DND-41 (cell line): Measurements from ENCODE around the gene BCL7B.

ENCODE experiments used
- ATAC-seq: fragments of 200-7000 bp; cut with Tn5 transposase; 3 replicates; pipeline ENCODE4 v1.9.1; 2021; ENCODE audit warnings: low read depth; ENCODE audit not compliant: insufficient read depth
- DNase-seq: peaks from one replicate; pipeline ENCODE4 v3.0.0-alpha.2; 2020
- H2AFZ ChIP-seq: 2 replicates; pipeline ENCODE4 v1.6.0; 2012; ENCODE audit warnings: low read depth, low read length
- H3K27ac ChIP-seq: 2 replicates; pipeline ENCODE4 v1.5.1; 2012; ENCODE audit warnings: low read length, inconsistent platforms
- H3K27me3 ChIP-seq: fragments of 200-600 bp; sonication (generic); 2 replicates; pipeline ENCODE4 v1.6.0; 2012; ENCODE audit warnings: low read length, mild to moderate bottlenecking, inconsistent platforms; ENCODE audit not compliant: insufficient read depth, poor library complexity
- H3K36me3 ChIP-seq: 2 replicates; pipeline ENCODE4 v1.5.1; 2012; ENCODE audit warnings: low read length, inconsistent platforms; ENCODE audit not compliant: insufficient read depth
- H3K4me1 ChIP-seq: 2 replicates; pipeline ENCODE4 v1.5.1; 2012; ENCODE audit warnings: mild to moderate bottlenecking, low read length; ENCODE audit not compliant: insufficient read depth
- H3K4me2 ChIP-seq: 2 replicates; pipeline ENCODE4 v1.6.0; 2012; ENCODE audit warnings: mild to moderate bottlenecking, moderate library complexity, low read length, inconsistent platforms; ENCODE audit not compliant: insufficient read depth
- H3K4me3 ChIP-seq, 2 experiments: fragments of 200-600 bp in 1 of 2; shearing (Covaris generic) in 1 of 2; 2 replicates each; pipeline ENCODE4 v1.5.1; 2012 to 2016; ENCODE audit warnings: inconsistent platforms in 2 of 2, low read length in 2 of 2, mild to moderate bottlenecking in 2 of 2, low read depth in 1 of 2, moderate library complexity in 1 of 2
- H3K79me2 ChIP-seq: 2 replicates; pipeline ENCODE4 v1.6.0; 2012; ENCODE audit warnings: low read length, inconsistent platforms; ENCODE audit not compliant: insufficient read depth
- H3K9ac ChIP-seq: 2 replicates; pipeline ENCODE4 v1.6.0; 2012; ENCODE audit warnings: low read depth, mild to moderate bottlenecking, inconsistent platforms, low read length, moderate library complexity
- H3K9me3 ChIP-seq: 2 replicates; pipeline ENCODE4 v1.5.1; 2012; ENCODE audit warnings: low read length, moderate library complexity, mild to moderate bottlenecking, inconsistent platforms; ENCODE audit not compliant: insufficient read depth, severe bottlenecking
- H4K20me1 ChIP-seq: 2 replicates; pipeline ENCODE4 v1.6.0; 2012; ENCODE audit warnings: low read length; ENCODE audit not compliant: insufficient read depth
- CTCF ChIP-seq: IDR thresholded peaks from 2 replicates; pipeline ENCODE4 v1.5.1; 2012; ENCODE audit warnings: borderline replicate concordance, low read length, moderate library complexity, mild to moderate bottlenecking; ENCODE audit not compliant: poor library complexity, severe bottlenecking; ENCODE audit errors: extremely low read depth
- EZH2 ChIP-seq: IDR thresholded peaks from 3 replicates; pipeline ENCODE4 v1.6.1; 2012; ENCODE audit warnings: borderline replicate concordance, low read depth, mild to moderate bottlenecking, moderate library complexity, low read length, inconsistent platforms; ENCODE audit not compliant: severe bottlenecking

BCL7B gene

GRCh38 chr7:73519867-73520672, 37.4 kb downstream of the BCL7B start:
- ATAC-seq (no peak), DNase-seq (peak; percentile 50)
- Histone ChIP-seq H3K4me1 (peaks cover 64% of the 10 kb centered on the region), H3K4me3 (peak overlapping the region; percentile 62 to 75), H3K9ac (peak overlapping the region; percentile 94), H3K27me3 (no peaks in the 10 kb centered on the region), H3K27ac (peak overlapping the region; percentile 96), H2AFZ (no peak overlapping the region), H3K36me3 (peaks cover 54% of the 10 kb centered on the region), H4K20me1 (peaks cover 59% of the 10 kb centered on the region), H3K9me3 (no peaks in the 10 kb centered on the region), H3K4me2 (peak overlapping the region; percentile 93), H3K79me2 (peaks cover 82% of the 10 kb centered on the region)
- TF ChIP-seq CTCF (no peak), EZH2 (no peak)

- H4K20me1 ChIP-seq: peaks cover 74% of the 10 kb centered on the region
- no peaks in the 10 kb centered on the region for H3K9me3 ChIP-seq
- H3K4me1 ChIP-seq: peaks cover 48% of the 10 kb centered on the region
- H3K27ac ChIP-seq: no peak overlapping the region
- H3K79me2 ChIP-seq: peaks cover 96% of the 10 kb centered on the region
- no peak overlapping the region for H2AFZ ChIP-seq
- H3K9ac ChIP-seq: peak overlapping the region; percentile 94; the same call in 1 of the 2 replicates
- H3K36me3 ChIP-seq: peaks cover 70% of the 10 kb centered on the region
- peak overlapping the region in 1 of 2 experiments; percentile 75; a peak in 2 of 4 replicates for H3K4me3 ChIP-seq
- H3K4me2 ChIP-seq: peak overlapping the region; percentile 93
- ATAC-seq: no peak
- H3K27me3 ChIP-seq: no peaks in the 10 kb centered on the region
- TF ChIP-seq EZH2 (no peak), CTCF (no peak)
- no peak for DNase-seq
Observed at GRCh38 chr7:73518470-73518869, 39.0 kb downstream of the BCL7B start.

- Histone ChIP-seq H3K27me3 (no peaks in the 10 kb centered on the region), H3K79me2 (peaks cover 96% of the 10 kb centered on the region), H3K9me3 (no peaks in the 10 kb centered on the region), H3K36me3 (peaks cover 81% of the 10 kb centered on the region), H4K20me1 (peaks cover 84% of the 10 kb centered on the region), H3K4me1 (peaks cover 39% of the 10 kb centered on the region), H3K4me3 (no peak overlapping the region), H3K4me2 (peak overlapping the region; percentile 29; the same call in 1 of the 2 replicates), H2AFZ (no peak overlapping the region), H3K9ac (no peak overlapping the region; the same call in 1 of the 2 replicates), H3K27ac (no peak overlapping the region)
- DNase-seq (no peak), ATAC-seq (no peak)
- TF ChIP-seq CTCF (no peak), EZH2 (no peak)
Observed at GRCh38 chr7:73517241-73517995, 40.1 kb downstream of the BCL7B start.
